HG03064 (cell line): ENCODE data around the gene CDH4.

Experiments
- ATAC-seq: cut with Tn5 transposase; IDR thresholded peaks from one replicate; pipeline ENCODE4 v1.9.1; 2021; ENCODE audit warnings: low read depth; ENCODE audit not compliant: unreplicated experiment

CDH4 gene

GRCh38 chr20:61503106-61503505 lies 251.0 kb downstream of the CDH4 start:
- ATAC-seq, result no peak

GRCh38 chr20:61505508-61505907 lies 253.4 kb downstream of the CDH4 start:
- no peak for ATAC-seq

- ATAC-seq, result no peak
Observed at GRCh38 chr20:61507778-61508177, 255.7 kb downstream of the CDH4 start.

GRCh38 chr20:61508301-61509096 lies 256.4 kb downstream of the CDH4 start:
- no peak for ATAC-seq

GRCh38 chr20:61510778-61511330 lies 258.8 kb downstream of the CDH4 start:
- no peak for ATAC-seq

- ATAC-seq, result no peak
Observed at GRCh38 chr20:61512475-61512874, 260.4 kb downstream of the CDH4 start.

GRCh38 chr20:61513124-61514017 lies 261.3 kb downstream of the CDH4 start:
- ATAC-seq, result no peak

- no peak for ATAC-seq
Observed at GRCh38 chr20:61514018-61514365, 261.9 kb downstream of the CDH4 start.

GRCh38 chr20:61514396-61514795 lies 262.3 kb downstream of the CDH4 start:
- no peak for ATAC-seq

GRCh38 chr20:61514805-61515505 lies 262.9 kb downstream of the CDH4 start:
- no peak for ATAC-seq

- ATAC-seq, result no peak
Observed at GRCh38 chr20:61515922-61516321, 263.9 kb downstream of the CDH4 start.

GRCh38 chr20:61516346-61517208 lies 264.5 kb downstream of the CDH4 start:
- no peak for ATAC-seq

GRCh38 chr20:61517419-61517818 lies 265.4 kb downstream of the CDH4 start:
- no peak for ATAC-seq

- no peak for ATAC-seq
Observed at GRCh38 chr20:61518424-61518951, 266.4 kb downstream of the CDH4 start.

GRCh38 chr20:61519488-61519887 lies 267.4 kb downstream of the CDH4 start:
- no peak for ATAC-seq

GRCh38 chr20:61520076-61520892 lies 268.2 kb downstream of the CDH4 start:
- no peak for ATAC-seq

- ATAC-seq, result no peak
Observed at GRCh38 chr20:61520893-61521460, 268.9 kb downstream of the CDH4 start.

- ATAC-seq, result no peak
Observed at GRCh38 chr20:61521687-61522420, 269.8 kb downstream of the CDH4 start.
